AG04449 (cell line): Measurements from ENCODE around the gene RPH3AL.

ENCODE experiments used
- CTCF ChIA-PET: fragments of 350-600 bp; formaldehyde crosslinking; extraction: SDS; loops from one replicate; lab custom pipeline; 2021; ENCODE audit warnings: antibody characterized with exemption; lab: Yijun Ruan, JAX
- POLR2A ChIA-PET: fragments of 400-600, 350-600 bp; formaldehyde crosslinking; extraction: SDS; loops from one replicate; lab custom pipeline; 2020; ENCODE audit warnings: antibody characterized with exemption, inconsistent platforms; lab: Yijun Ruan, JAX
- DNase-seq: peaks from one replicate; pipeline ENCODE4 v3.0.0-alpha.2; 2010; ENCODE audit warnings: low read depth, low spot score
- H3K4me3 ChIP-seq: 2 replicates; pipeline ENCODE4 v1.5.1; 2011; ENCODE audit warnings: low read depth, mild to moderate bottlenecking, control low read depth, low read length
- CTCF ChIP-seq: IDR thresholded peaks from one replicate; pipeline ENCODE4 v1.5.1; 2011; ENCODE audit warnings: mild to moderate bottlenecking, moderate library complexity, low read length, control low read depth, inconsistent platforms; ENCODE audit not compliant: insufficient read depth; ENCODE audit errors: missing control alignments

Gene RPH3AL

DNA sequence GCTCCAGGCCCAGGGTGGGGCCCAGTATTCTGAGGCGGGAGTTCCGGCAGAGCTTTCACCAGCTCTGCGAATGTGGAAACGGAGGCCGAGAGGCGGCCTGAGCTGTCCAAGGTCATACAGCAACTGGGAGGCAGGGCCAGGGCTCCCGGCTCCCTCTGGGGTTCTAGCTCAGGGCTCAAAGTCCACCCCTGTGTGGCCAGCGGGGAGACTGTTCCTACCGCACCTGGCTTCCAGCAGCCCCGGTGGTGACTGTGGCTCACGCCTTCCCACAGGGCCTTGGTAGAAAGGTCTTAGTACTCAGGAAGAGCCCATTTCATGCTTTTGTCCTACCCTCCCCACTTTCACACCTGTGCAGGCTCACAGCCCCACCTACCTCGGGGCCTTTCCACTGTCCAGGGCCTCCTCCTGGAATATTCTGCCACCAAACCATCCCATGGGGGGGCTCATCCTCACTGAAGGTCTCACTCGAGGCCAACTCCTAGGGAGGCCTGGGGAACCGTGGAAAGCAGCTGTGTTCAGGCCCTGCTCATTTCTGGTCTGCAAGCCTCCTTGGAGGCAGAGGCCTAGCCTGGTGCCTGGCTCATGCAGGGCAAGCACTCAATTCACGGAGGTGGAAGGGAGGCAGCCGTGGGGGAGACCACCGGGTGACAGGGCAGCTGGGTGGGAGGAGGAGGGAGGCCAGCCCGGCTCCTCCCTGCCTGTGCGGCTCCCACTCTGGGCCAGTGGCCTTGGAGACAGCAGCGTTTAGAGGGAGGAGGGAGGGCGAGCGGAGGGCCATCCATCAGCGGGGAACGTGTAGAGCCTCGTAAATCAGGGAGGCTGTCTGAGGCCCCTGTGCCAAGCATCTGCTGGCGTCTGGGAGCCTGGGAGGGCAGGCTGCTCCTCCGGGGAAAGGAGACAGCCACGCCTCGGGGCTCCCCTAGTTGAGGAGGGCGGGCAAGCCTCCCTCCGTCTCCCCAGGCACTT lies 158.5 kb downstream of the RPH3AL start:
- no peak for TF ChIP-seq CTCF
- CTCF ChIA-PET = no interaction called here
- no peak for DNase-seq
- POLR2A ChIA-PET = no interaction called here
- no peak overlapping the region for H3K4me3 ChIP-seq

DNA sequence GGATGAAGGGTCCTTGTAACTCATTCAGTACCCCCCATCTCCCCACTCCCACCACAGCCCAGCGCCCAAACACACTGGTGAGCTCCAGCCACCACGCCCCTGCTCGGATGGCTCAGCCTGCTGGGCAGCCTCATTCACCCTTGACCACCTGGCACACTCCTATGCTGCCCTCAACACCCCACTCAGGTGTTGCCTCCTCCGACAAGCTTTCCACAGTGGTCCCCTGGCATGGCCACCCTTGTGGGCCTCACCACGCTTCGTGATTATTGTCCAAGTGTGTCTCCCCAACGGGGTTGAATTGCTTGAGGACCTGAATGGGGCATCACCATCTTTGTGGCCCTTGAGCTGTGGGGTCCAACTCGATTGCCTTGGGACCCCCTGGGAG lies 159.2 kb downstream of the RPH3AL start:
- no peak for DNase-seq
- no peak for TF ChIP-seq CTCF
- ChIA-PET POLR2A (no interaction called here), CTCF (no interaction called here)
- H3K4me3 ChIP-seq = no peak overlapping the region

DNA sequence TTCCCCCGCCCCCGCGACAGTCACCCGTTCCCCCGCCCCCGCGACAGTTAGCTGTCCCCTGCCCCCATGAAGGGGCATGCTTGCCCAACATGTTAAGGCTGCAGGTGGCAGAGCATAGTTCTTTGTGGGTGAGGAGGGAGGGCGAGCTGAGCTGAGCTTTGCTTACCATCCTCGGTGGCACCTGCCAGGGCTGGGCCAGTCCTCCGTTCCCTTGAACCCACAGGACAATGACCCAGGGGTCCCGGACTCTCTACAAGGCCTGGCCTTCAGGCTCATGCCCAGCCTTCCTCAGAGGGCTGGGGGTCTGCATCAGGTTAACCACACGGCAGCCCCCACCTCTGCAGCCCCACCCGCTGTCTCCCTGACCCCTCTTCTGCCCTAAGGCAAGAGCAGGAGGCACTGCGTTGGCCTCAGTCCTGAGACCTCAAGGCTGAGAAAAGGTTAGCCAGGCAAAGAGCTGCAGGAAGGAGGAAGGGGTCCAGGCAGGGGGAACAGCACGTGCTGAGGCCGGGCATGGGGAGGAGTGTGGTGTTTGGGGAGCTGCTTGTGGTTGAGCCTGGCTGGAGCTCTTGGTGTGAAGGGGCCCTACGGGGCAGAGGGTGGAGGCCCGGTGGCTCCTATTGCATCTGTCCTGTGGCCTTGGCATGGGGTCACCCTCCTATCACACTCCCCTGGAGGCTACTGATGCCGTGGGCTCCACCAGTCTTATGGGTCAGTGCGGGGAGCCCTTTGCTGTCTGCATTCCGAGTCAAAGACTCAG lies 159.8 kb downstream of the RPH3AL start:
- POLR2A ChIA-PET = no interaction called here
- H3K4me3 ChIP-seq = no peak overlapping the region
- no peak for DNase-seq
- no peak for TF ChIP-seq CTCF
- CTCF ChIA-PET = no interaction called here

GRCh38 chr17:189444-189843 lies 163.2 kb downstream of the RPH3AL start:
- no peak overlapping the region for H3K4me3 ChIP-seq
- CTCF ChIA-PET = no interaction called here
- TF ChIP-seq CTCF = no peak
- DNase-seq = no peak
- POLR2A ChIA-PET = no interaction called here

DNA sequence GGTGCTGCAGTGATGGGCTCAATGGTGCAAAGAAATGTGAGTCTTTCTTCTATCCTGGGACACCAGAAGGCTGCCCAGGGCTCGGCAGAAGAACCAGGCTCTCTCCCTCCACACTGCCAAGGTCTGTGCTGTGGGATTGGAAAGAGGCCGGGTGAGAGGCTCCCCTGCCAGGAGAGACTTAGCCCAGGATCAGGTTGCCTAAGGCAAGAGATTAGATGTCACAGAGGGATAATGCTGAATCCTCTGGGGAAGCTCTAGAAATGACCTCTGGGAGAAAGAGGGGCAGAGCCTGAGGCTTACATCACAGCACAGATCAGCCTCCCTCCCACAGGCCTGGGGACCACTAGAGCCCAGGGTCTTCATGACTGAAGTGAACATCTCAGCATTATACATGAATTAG lies 165.5 kb downstream of the RPH3AL start:
- ChIA-PET CTCF (no interaction called here), POLR2A (no interaction called here)
- DNase-seq = no peak
- no peak overlapping the region for H3K4me3 ChIP-seq
- TF ChIP-seq CTCF = no peak

GRCh38 chr17:185445-186138 lies 167.0 kb downstream of the RPH3AL start:
- no peak for DNase-seq
- ChIA-PET POLR2A (no interaction called here), CTCF (no interaction called here)
- TF ChIP-seq CTCF = no peak
- H3K4me3 ChIP-seq = no peak overlapping the region
